Melanocyte of skin (primary cell): ENCODE results near the gene LAMTOR5. TPM values are rescaled to one million over a fixed set of nuclear protein-coding genes. Genes with fewer than 3 reads are reported as not detected.

ENCODE experiments used
- total RNA-seq, 2 donors: library from RNA; depleted of rRNA; stranded (reverse); fragments of >200 nt; gene quantifications; 2 replicates each; pipeline ENCODE4 v1.2.3, GENCODE V29; 2012

Gene LAMTOR5
- 10 to 100 TPM; 69.2 to 89.6 TPM for total RNA-seq

GRCh38 chr1:110407260-110408210 is at the start of gene LAMTOR5:
Gene LAMTOR5, minus strand, starts transcription at chr1:110407694. Its CDS starts 74 bp downstream, at chr1:110407620.

GRCh38 chr1:110450929-110451328 is 43.4 kb upstream of the LAMTOR5 start, which contains the start of gene PROK1:
Gene PROK1, plus strand, starts transcription at chr1:110451149. Its CDS starts 68 bp downstream, at chr1:110451217.

GRCh38 chr1:110390692-110391245 is 16.7 kb downstream of the LAMTOR5 start, which contains the start of gene SLC16A4:
Gene SLC16A4, minus strand, starts transcription at chr1:110391026. Its CDS starts 1,703 bp downstream, at chr1:110389323.

Other genes starting within 250 kb of the LAMTOR5 start
- gene KCNC4, start 197.4 kb downstream of the LAMTOR5 start, total RNA-seq = 1 to 10 TPM in 1 of 2 donors, under 1 TPM in 1; 1.00 to 1.0 TPM
- gene RBM15, start 68.3 kb downstream of the LAMTOR5 start, total RNA-seq = 10 to 100 TPM; 32.3 to 41.6 TPM
- 10 to 100 TPM; 26.0 to 34.1 TPM for gene SLC16A4, start 16.7 kb downstream of the LAMTOR5 start, total RNA-seq
- gene PROK1, start 43.5 kb upstream of the LAMTOR5 start, total RNA-seq = not detected
- not detected for gene KCNA10, start 111.5 kb upstream of the LAMTOR5 start, total RNA-seq
- under 1 TPM; 0.33 to 0.69 TPM for gene KCNA2, start 198.7 kb upstream of the LAMTOR5 start, total RNA-seq